Mesodermal cell (in vitro differentiated cells): ENCODE data around the gene SRP68.

ENCODE experiments used
- H3K27ac ChIP-seq: 2 replicates; pipeline ENCODE4 v1.7.0; 2013; ENCODE audit warnings: mild to moderate bottlenecking, low read depth, low read length, moderate library complexity; ENCODE audit not compliant: severe bottlenecking
- H3K36me3 ChIP-seq: 2 replicates; pipeline ENCODE4 v1.7.1; 2013; ENCODE audit warnings: mild to moderate bottlenecking, low read length, moderate library complexity; ENCODE audit not compliant: control insufficient read depth, insufficient read depth
- H3K4me1 ChIP-seq: one replicate; pipeline ENCODE4 v1.7.1; 2013; ENCODE audit warnings: mild to moderate bottlenecking, low read length; ENCODE audit not compliant: insufficient read depth, control insufficient read depth, poor library complexity, severe bottlenecking
- H3K4me3 ChIP-seq: 2 replicates; pipeline ENCODE4 v1.7.0; 2013; ENCODE audit warnings: low read length, control low read depth, mild to moderate bottlenecking; ENCODE audit not compliant: insufficient read depth, poor library complexity, severe bottlenecking; ENCODE audit errors: extremely low read depth
- H3K9me3 ChIP-seq: 2 replicates; pipeline ENCODE4 v1.7.1; 2013; ENCODE audit warnings: mild to moderate bottlenecking, low read length, moderate library complexity; ENCODE audit not compliant: control insufficient read depth
- WGBS, 2 experiments: methylation state at CpG; one replicate each; pipeline ENCODE4 v1.1.5; 2013; ENCODE audit warnings: missing lambda C conversion rate in 2 of 2; ENCODE audit not compliant: insufficient coverage in 2 of 2; 5-methylcytosine and 5-hydroxymethylcytosine counted together

Gene SRP68

GRCh38 chr17:76088868-76089576 is 16.7 kb upstream of the SRP68 start:
- 96 to 97% methylated on average over 20 to 24 of the region's 25 CpGs for WGBS, 2 experiments
- Histone ChIP-seq H3K4me3 (no peak overlapping the region), H3K27ac (no peak overlapping the region), H3K36me3 (peaks cover 97% of the 10 kb centered on the region), H3K9me3 (no peaks in the 10 kb centered on the region), H3K4me1 (no peaks in the 10 kb centered on the region)

- no peak overlapping the region for H3K27ac ChIP-seq
- H3K36me3 ChIP-seq, result peaks cover 97% of the 10 kb centered on the region
- H3K4me1 ChIP-seq, result no peaks in the 10 kb centered on the region
- no peaks in the 10 kb centered on the region for H3K9me3 ChIP-seq
- no peak overlapping the region for H3K4me3 ChIP-seq
- WGBS, 2 experiments, result 90 to 93% methylated on average over 21 to 24 of the region's 25 CpGs
Measured at GRCh38 chr17:76088041-76088867, 15.9 kb upstream of the SRP68 start.

- H3K36me3 ChIP-seq, result peaks cover 97% of the 10 kb centered on the region
- H3K4me3 ChIP-seq, result no peak overlapping the region
Measured at GRCh38 chr17:76087531-76087930, 15.2 kb upstream of the SRP68 start.

GRCh38 chr17:76086384-76086783 is 14.1 kb upstream of the SRP68 start:
- peaks cover 86% of the 10 kb centered on the region for H3K36me3 ChIP-seq
- H3K4me1 ChIP-seq, result no peaks in the 10 kb centered on the region
- 98 to 100% methylated on average over 3 to 8 of the region's 9 CpGs for WGBS, 2 experiments
- no peak overlapping the region for H3K27ac ChIP-seq
- H3K9me3 ChIP-seq, result no peaks in the 10 kb centered on the region
- no peak overlapping the region for H3K4me3 ChIP-seq

More at GRCh38 chr17:76087531-76087930, 15.2 kb upstream of the SRP68 start:
- H3K9me3 ChIP-seq, result no peaks in the 10 kb centered on the region
- no peak overlapping the region for H3K27ac ChIP-seq
- 93 to 95% methylated on average over 8 to 11 of the region's 11 CpGs for WGBS, 2 experiments
- H3K4me1 ChIP-seq, result no peaks in the 10 kb centered on the region

GRCh38 chr17:76085731-76086366 is 13.5 kb upstream of the SRP68 start:
- 95 to 98% methylated on average over 6 to 7 of the region's 13 CpGs for WGBS, 2 experiments
- Histone ChIP-seq H3K4me3 (no peak overlapping the region), H3K4me1 (no peaks in the 10 kb centered on the region), H3K36me3 (peaks cover 81% of the 10 kb centered on the region), H3K9me3 (no peaks in the 10 kb centered on the region), H3K27ac (no peak overlapping the region)

GRCh38 chr17:76085066-76085730 is 12.9 kb upstream of the SRP68 start:
- no peaks in the 10 kb centered on the region for H3K9me3 ChIP-seq
- H3K36me3 ChIP-seq, result peaks cover 76% of the 10 kb centered on the region
- no peak overlapping the region for H3K4me3 ChIP-seq
- 87% methylated on average over 11 to 13 of the region's 17 CpGs for WGBS, 2 experiments
- H3K27ac ChIP-seq, result no peak overlapping the region
- H3K4me1 ChIP-seq, result peaks cover 5% of the 10 kb centered on the region

- H3K9me3 ChIP-seq, result no peaks in the 10 kb centered on the region
- H3K4me3 ChIP-seq, result no peak overlapping the region
- 95 to 96% methylated on average over 9 to 12 of the region's 15 CpGs for WGBS, 2 experiments
- peaks cover 61% of the 10 kb centered on the region for H3K36me3 ChIP-seq
- H3K27ac ChIP-seq, result no peak overlapping the region
- peaks cover 7% of the 10 kb centered on the region for H3K4me1 ChIP-seq
Measured at GRCh38 chr17:76083536-76084182, 11.3 kb upstream of the SRP68 start.

GRCh38 chr17:76082326-76083251 is 10.3 kb upstream of the SRP68 start:
- 96% methylated on average over 14 to 15 of the region's 20 CpGs for WGBS, 2 experiments
- Histone ChIP-seq H3K36me3 (peaks cover 51% of the 10 kb centered on the region), H3K4me3 (no peak overlapping the region), H3K4me1 (peaks cover 7% of the 10 kb centered on the region), H3K9me3 (no peaks in the 10 kb centered on the region), H3K27ac (no peak overlapping the region)

- Histone ChIP-seq H3K4me1 (peaks cover 10% of the 10 kb centered on the region), H3K4me3 (no peak overlapping the region), H3K9me3 (no peaks in the 10 kb centered on the region), H3K36me3 (peaks cover 41% of the 10 kb centered on the region), H3K27ac (no peak overlapping the region)
- WGBS, 2 experiments, result 90% methylated on average over 20 to 22 of the region's 27 CpGs
Measured at GRCh38 chr17:76081295-76082210, 9.2 kb upstream of the SRP68 start.
